Glutamatergic neuron (in vitro differentiated cells): ENCODE results near the gene NEDD4. TPM values are rescaled to one million over a fixed set of nuclear protein-coding genes. Genes with fewer than 3 reads are reported as not detected.

Experiments used
- DNase-seq: peaks from one replicate; pipeline ENCODE4 v3.0.0; 2022
- H3K27ac Mint-ChIP-seq: one replicate; pipeline ENCODE4 v1.8.0; 2020; ENCODE audit warnings: mild to moderate bottlenecking, mixed read lengths, inconsistent platforms; ENCODE audit not compliant: unreplicated experiment
- H3K27me3 Mint-ChIP-seq: one replicate; pipeline ENCODE4 v1.8.0; 2020; ENCODE audit warnings: mild to moderate bottlenecking, moderate library complexity, mixed read lengths, inconsistent platforms; ENCODE audit not compliant: unreplicated experiment
- H3K36me3 Mint-ChIP-seq: one replicate; pipeline ENCODE4 v1.8.0; 2020; ENCODE audit warnings: mild to moderate bottlenecking, mixed read lengths, inconsistent platforms; ENCODE audit not compliant: unreplicated experiment
- H3K4me1 Mint-ChIP-seq: one replicate; pipeline ENCODE4 v1.8.0; 2020; ENCODE audit warnings: mild to moderate bottlenecking, low read depth, mixed read lengths, inconsistent platforms; ENCODE audit not compliant: unreplicated experiment
- H3K4me3 Mint-ChIP-seq: one replicate; pipeline ENCODE4 v1.8.0; 2020; ENCODE audit warnings: mild to moderate bottlenecking, mixed read lengths, inconsistent platforms; ENCODE audit not compliant: unreplicated experiment
- H3K9me3 Mint-ChIP-seq: one replicate; pipeline ENCODE4 v1.8.0; 2020; ENCODE audit warnings: mild to moderate bottlenecking, moderate library complexity, mixed read lengths, inconsistent platforms; ENCODE audit not compliant: unreplicated experiment
- CTCF ChIP-seq: fragments of 200-600 bp; sonication (generic); IDR thresholded peaks from one replicate; pipeline ENCODE4 v1.5.0; 2021; ENCODE audit not compliant: partially characterized antibody, unreplicated experiment
- total RNA-seq: library from RNA; stranded (reverse); fragmentation: NEBNext Ultra II Directional; extraction: Animal tissue kit (Norgen Biotek cat#: 25700); gene quantifications from one replicate; pipeline ENCODE4 v1.2.1, GENCODE V29; 2021; ENCODE audit not compliant: unreplicated experiment

Gene NEDD4
- total RNA-seq, 1 donor from 2014 or later: 3.7 TPM

GRCh38 chr15:55909036-55909811 is 84.2 kb downstream of the NEDD4 start:
- Mint-ChIP-seq H3K4me1 (no peaks in the 10 kb centered on the region), H3K27me3 (no peaks in the 10 kb centered on the region), H3K27ac (no peak overlapping the region), H3K9me3 (no peaks in the 10 kb centered on the region), H3K36me3 (no peaks in the 10 kb centered on the region), H3K4me3 (no peak overlapping the region)
- DNase-seq: no peak
- TF ChIP-seq CTCF: no peak

- DNase-seq: no peak
- no peaks in the 10 kb centered on the region for H3K36me3 Mint-ChIP-seq
- H3K9me3 Mint-ChIP-seq: no peaks in the 10 kb centered on the region
- no peaks in the 10 kb centered on the region for H3K4me1 Mint-ChIP-seq
- H3K27ac Mint-ChIP-seq: no peak overlapping the region
- H3K4me3 Mint-ChIP-seq: no peak overlapping the region
- no peaks in the 10 kb centered on the region for H3K27me3 Mint-ChIP-seq
- TF ChIP-seq CTCF: no peak
Measured at GRCh38 chr15:55907797-55908196, 85.6 kb downstream of the NEDD4 start.

- Mint-ChIP-seq H3K27me3 (no peaks in the 10 kb centered on the region), H3K9me3 (no peaks in the 10 kb centered on the region), H3K4me3 (no peak overlapping the region), H3K4me1 (no peaks in the 10 kb centered on the region), H3K36me3 (no peaks in the 10 kb centered on the region), H3K27ac (no peak overlapping the region)
- no peak for TF ChIP-seq CTCF
- DNase-seq: no peak
Measured at GRCh38 chr15:55902981-55903380, 90.4 kb downstream of the NEDD4 start.

- H3K4me3 Mint-ChIP-seq: no peak overlapping the region
- no peak for TF ChIP-seq CTCF
Measured at GRCh38 chr15:55900019-55900418, 93.4 kb downstream of the NEDD4 start.

GRCh38 chr15:55899537-55899936 is 93.9 kb downstream of the NEDD4 start:
- Mint-ChIP-seq H3K27me3 (no peaks in the 10 kb centered on the region), H3K27ac (no peak overlapping the region), H3K9me3 (no peaks in the 10 kb centered on the region), H3K4me1 (no peaks in the 10 kb centered on the region), H3K4me3 (no peak overlapping the region), H3K36me3 (no peaks in the 10 kb centered on the region)
- no peak for TF ChIP-seq CTCF
- DNase-seq: no peak

More at GRCh38 chr15:55900019-55900418, 93.4 kb downstream of the NEDD4 start:
- H3K36me3 Mint-ChIP-seq: no peaks in the 10 kb centered on the region
- no peak overlapping the region for H3K27ac Mint-ChIP-seq
- H3K27me3 Mint-ChIP-seq: no peaks in the 10 kb centered on the region
- H3K9me3 Mint-ChIP-seq: no peaks in the 10 kb centered on the region
- no peak for DNase-seq
- no peaks in the 10 kb centered on the region for H3K4me1 Mint-ChIP-seq
